H9 (cell line): Measurements from ENCODE around the gene CCDC92B. TPM values are rescaled to one million over a fixed set of nuclear protein-coding genes. Genes with fewer than 3 reads are reported as not detected.
A peak's percentile ranks its signal among the peaks of the same experiment; 100 is the strongest.

Experiments
- DNase-seq: peaks from one replicate; pipeline ENCODE4 v3.0.0-alpha.2; 2017
- H2AFZ ChIP-seq: one replicate; pipeline ENCODE4 v1.6.1; 2013; ENCODE audit warnings: mild to moderate bottlenecking, low read length, control low read depth, moderate library complexity
- H2AK5ac ChIP-seq: 2 replicates; pipeline ENCODE4 v1.6.1; 2013; ENCODE audit warnings: low read length, control low read depth, mixed read lengths; ENCODE audit not compliant: insufficient read length
- H2BK120ac ChIP-seq: one replicate; pipeline ENCODE4 v1.6.1; 2013; ENCODE audit warnings: low read depth, mild to moderate bottlenecking, low read length, control low read depth, inconsistent platforms; ENCODE audit not compliant: poor library complexity, severe bottlenecking
- H2BK12ac ChIP-seq: 2 replicates; pipeline ENCODE4 v1.6.1; 2013; ENCODE audit warnings: low read length, control low read depth, mixed read lengths, low read depth; ENCODE audit not compliant: insufficient read length
- H2BK15ac ChIP-seq: 2 replicates; pipeline ENCODE4 v1.6.1; 2013; ENCODE audit warnings: low read depth, low read length, control low read depth
- H2BK20ac ChIP-seq: one replicate; pipeline ENCODE4 v1.6.1; 2013; ENCODE audit warnings: low read depth, mild to moderate bottlenecking, low read length, control low read depth, inconsistent platforms; ENCODE audit not compliant: poor library complexity, severe bottlenecking
- H2BK5ac ChIP-seq: 2 replicates; pipeline ENCODE4 v1.6.1; 2013; ENCODE audit warnings: low read length, control low read depth, mixed read lengths; ENCODE audit not compliant: insufficient read length
- H3K14ac ChIP-seq: 2 replicates; pipeline ENCODE4 v1.6.1; 2013; ENCODE audit warnings: low read length, control low read depth; ENCODE audit not compliant: insufficient read depth
- H3K18ac ChIP-seq: 2 replicates; pipeline ENCODE4 v1.6.1; 2013; ENCODE audit warnings: low read depth, mild to moderate bottlenecking, mixed read lengths, low read length, control low read depth; ENCODE audit not compliant: insufficient read length
- H3K23ac ChIP-seq: 2 replicates; pipeline ENCODE4 v1.6.1; 2013; ENCODE audit warnings: low read length, control low read depth, mixed read lengths, low read depth; ENCODE audit not compliant: insufficient read length
- H3K23me2 ChIP-seq: 2 replicates; pipeline ENCODE4 v1.6.1; 2013; ENCODE audit warnings: low read depth, mild to moderate bottlenecking, mixed read lengths, low read length, control low read depth; ENCODE audit not compliant: insufficient read length, poor library complexity, severe bottlenecking
- H3K27ac ChIP-seq: 2 replicates; pipeline ENCODE4 v1.5.1; 2013; ENCODE audit warnings: low read length, control low read depth, mixed read lengths, low read depth; ENCODE audit not compliant: insufficient read length
- H3K27me3 ChIP-seq: 2 replicates; pipeline ENCODE4 v1.6.1; 2013; ENCODE audit warnings: low read length, control low read depth, inconsistent platforms; ENCODE audit not compliant: insufficient read depth
- H3K4ac ChIP-seq: 2 replicates; pipeline ENCODE4 v1.6.1; 2013; ENCODE audit warnings: low read depth, mild to moderate bottlenecking, control low read depth, inconsistent platforms, low read length, moderate library complexity
- H3K4me1 ChIP-seq: 2 replicates; pipeline ENCODE4 v1.6.1; 2013; ENCODE audit warnings: low read length, control low read depth, inconsistent platforms; ENCODE audit not compliant: insufficient read depth
- H3K4me2 ChIP-seq: 2 replicates; pipeline ENCODE4 v1.6.1; 2013; ENCODE audit warnings: low read length, control low read depth, mixed read lengths; ENCODE audit not compliant: insufficient read length, insufficient read depth
- H3K56ac ChIP-seq: 2 replicates; pipeline ENCODE4 v1.6.1; 2013; ENCODE audit warnings: low read depth, mild to moderate bottlenecking, mixed read lengths, low read length, control low read depth; ENCODE audit not compliant: insufficient read length
- H3K79me1 ChIP-seq: 2 replicates; pipeline ENCODE4 v1.6.1; 2013; ENCODE audit warnings: low read depth, mild to moderate bottlenecking, moderate library complexity, low read length, control low read depth, inconsistent platforms; ENCODE audit not compliant: insufficient read depth, poor library complexity, severe bottlenecking
- H3K79me2 ChIP-seq: 2 replicates; pipeline ENCODE4 v1.6.1; 2013; ENCODE audit warnings: low read length, control low read depth, inconsistent platforms; ENCODE audit not compliant: insufficient read depth
- H3K9ac ChIP-seq: 2 replicates; pipeline ENCODE4 v1.6.1; 2013; ENCODE audit warnings: low read length, control low read depth, mixed read lengths; ENCODE audit not compliant: insufficient read length; ENCODE audit errors: extremely low read depth
- H3K9me3 ChIP-seq: one replicate; pipeline ENCODE4 v1.6.1; 2013; ENCODE audit warnings: low read depth, low read length, inconsistent platforms; ENCODE audit not compliant: control insufficient read depth
- H3T11ph ChIP-seq: one replicate; pipeline ENCODE4 v1.6.1; 2013; ENCODE audit warnings: mild to moderate bottlenecking, low read length, control low read depth, inconsistent platforms
- H4K20me1 ChIP-seq: one replicate; pipeline ENCODE4 v1.6.1; 2013; ENCODE audit not compliant: control insufficient read depth, insufficient read length, insufficient read depth
- H4K5ac ChIP-seq: 2 replicates; pipeline ENCODE4 v1.6.1; 2013; ENCODE audit warnings: low read depth, mild to moderate bottlenecking, mixed read lengths, low read length, control low read depth; ENCODE audit not compliant: insufficient read length
- H4K8ac ChIP-seq: replicated peaks from 2 replicates; pipeline ENCODE4 v1.6.1; 2013; ENCODE audit warnings: low read length, control low read depth, mixed read lengths, low read depth; ENCODE audit not compliant: insufficient read length
- H4K91ac ChIP-seq: 2 replicates; pipeline ENCODE4 v1.6.1; 2013; ENCODE audit warnings: low read depth, mild to moderate bottlenecking, moderate library complexity, mixed read lengths, low read length, control low read depth; ENCODE audit not compliant: insufficient read length
- H3K27ac Mint-ChIP-seq, 3 experiments: 2 replicates in 2 of 3; 3 replicates in 1 of 3; pipeline ENCODE4 v1.8.0; 2020 to 2021; ENCODE audit warnings: mixed read lengths in 3 of 3, mild to moderate bottlenecking in 1 of 3, moderate library complexity in 1 of 3
- H3K27me3 Mint-ChIP-seq: 2 replicates; pipeline ENCODE4 v1.8.0; 2021; ENCODE audit warnings: low read depth, mild to moderate bottlenecking, moderate library complexity, mixed read lengths
- H3K36me3 Mint-ChIP-seq, 3 experiments: 2 replicates in 2 of 3; 3 replicates in 1 of 3; pipeline ENCODE4 v1.8.0; 2020 to 2021; ENCODE audit warnings: low read depth in 3 of 3, mixed read lengths in 3 of 3; ENCODE audit not compliant: insufficient read depth in 1 of 3
- H3K4me1 Mint-ChIP-seq, 2 experiments: 2 replicates each; pipeline ENCODE4 v1.8.0; 2020; ENCODE audit warnings: mixed read lengths in 2 of 2
- H3K4me3 Mint-ChIP-seq, 2 experiments: 2 replicates in 1 of 2; 3 replicates in 1 of 2; pipeline ENCODE4 v1.8.0; 2020 to 2021; ENCODE audit warnings: mild to moderate bottlenecking in 2 of 2, mixed read lengths in 2 of 2, moderate library complexity in 1 of 2
- H3K9me3 Mint-ChIP-seq, 2 experiments: 2 replicates in 1 of 2; 3 replicates in 1 of 2; pipeline ENCODE4 v1.8.0; 2020; ENCODE audit warnings: mild to moderate bottlenecking in 2 of 2, mixed read lengths in 2 of 2, moderate library complexity in 1 of 2
- WGBS: extraction: QIAGEN DNeasy Blood & Tissue Kit; methylation state at CpG from one replicate; pipeline ENCODE4 v1.1.7; 2013; ENCODE audit warnings: missing lambda C conversion rate, low lambda C conversion rate, mixed read lengths; ENCODE audit not compliant: insufficient read length; ENCODE audit errors: extremely low coverage; 5-methylcytosine and 5-hydroxymethylcytosine counted together
- total RNA-seq: library from RNA; stranded (reverse); gene quantifications from 2 replicates; pipeline ENCODE4 v1.2.1, GENCODE V29; 2021
- TF ChIP-seq, protein P1 (sequence below): fragments of 200-600 bp; sonication (generic); conservative IDR thresholded peaks from 3 replicates; pipeline ENCODE4 v1.8.0; 2021; ENCODE audit warnings: antibody characterized with exemption, mild to moderate bottlenecking

CCDC92B gene
- total RNA-seq, 1 experiment from 2014 or later: 8.0 TPM

DNA sequence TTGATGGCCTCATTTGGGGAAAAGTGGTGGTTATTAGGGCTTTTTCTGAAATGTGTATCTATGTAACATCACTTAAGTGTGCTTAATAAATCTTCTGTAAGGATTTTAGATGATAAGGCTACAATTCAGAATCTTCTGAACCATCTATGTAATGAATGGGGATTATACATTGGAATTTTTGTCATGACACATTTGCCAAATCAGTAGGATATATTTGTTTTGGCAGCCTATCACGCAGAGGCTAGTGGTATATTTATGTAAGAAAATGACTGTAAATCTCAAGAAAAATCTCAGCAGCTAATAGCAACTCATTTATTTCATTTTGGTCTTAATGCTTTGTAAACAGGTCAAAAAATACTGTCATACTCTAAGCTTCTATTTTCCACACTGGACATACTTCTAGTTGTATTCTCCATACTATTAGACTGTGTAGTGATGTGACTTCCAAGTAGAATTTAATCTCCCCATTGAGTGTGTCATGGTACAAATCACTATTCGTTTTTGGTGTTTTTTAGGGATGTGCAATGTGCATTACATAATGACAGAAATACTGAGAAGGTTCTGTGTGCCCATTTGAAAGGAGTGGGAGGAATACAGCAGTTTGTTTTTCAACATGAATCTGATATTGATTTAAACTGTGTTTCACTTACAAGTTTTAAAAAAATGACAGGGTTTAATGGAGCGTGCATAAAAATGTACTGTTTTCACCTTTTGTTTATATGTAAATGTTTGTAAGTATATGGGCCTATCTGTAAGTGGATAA is 67.1 kb downstream of the CCDC92B start:
- peaks cover 16 to 63% (median 46%) of the 10 kb centered on the region in 3 experiments; a peak in 6 of 7 replicates for H3K36me3 Mint-ChIP-seq
- H3K27ac Mint-ChIP-seq: 0 out of 7 replicates have a peak overlapping the region, but pooled peaks of 1 of the 3 experiments have one; percentile 41
- DNase-seq: no peak

More for the DNA sequence above, 67.1 kb downstream of the CCDC92B start:
- Histone ChIP-seq H2BK120ac (no peak overlapping the region), H3K9me3 (no peaks in the 10 kb centered on the region), H3K79me1 (no peaks in the 10 kb centered on the region), H3K4ac (no peak overlapping the region), H2BK12ac (no peak overlapping the region), H3K23me2 (no peaks in the 10 kb centered on the region), H3K79me2 (no peaks in the 10 kb centered on the region; the same call in 1 of the 2 replicates), H4K91ac (no peak overlapping the region), H3K4me2 (no peak overlapping the region), H3K18ac (no peak overlapping the region), H4K8ac (no peak overlapping the region), H2AFZ (no peak overlapping the region), H4K5ac (no peak overlapping the region), H4K20me1 (no peaks in the 10 kb centered on the region), H3K56ac (no peak overlapping the region), H3K4me1 (no peaks in the 10 kb centered on the region), H3K9ac (no peak overlapping the region), H2BK20ac (no peak overlapping the region), H3K23ac (no peak overlapping the region), H2BK5ac (no peak overlapping the region), H3K27ac (no peak overlapping the region), H3K14ac (no peak overlapping the region), H3T11ph (no peak overlapping the region), H3K27me3 (no peaks in the 10 kb centered on the region), H2AK5ac (no peak overlapping the region), H2BK15ac (no peak overlapping the region)
- Mint-ChIP-seq H3K4me1 (peaks cover 4 to 13% of the 10 kb centered on the region in 2 experiments; a peak in 2 of 4 replicates), H3K9me3 (no peaks in the 10 kb centered on the region), H3K4me3 (no peak overlapping the region), H3K27me3 (no peaks in the 10 kb centered on the region)
- no CpG with 5 or more reads among the region's 3 CpGs for WGBS
- TF ChIP-seq, protein P1, sequence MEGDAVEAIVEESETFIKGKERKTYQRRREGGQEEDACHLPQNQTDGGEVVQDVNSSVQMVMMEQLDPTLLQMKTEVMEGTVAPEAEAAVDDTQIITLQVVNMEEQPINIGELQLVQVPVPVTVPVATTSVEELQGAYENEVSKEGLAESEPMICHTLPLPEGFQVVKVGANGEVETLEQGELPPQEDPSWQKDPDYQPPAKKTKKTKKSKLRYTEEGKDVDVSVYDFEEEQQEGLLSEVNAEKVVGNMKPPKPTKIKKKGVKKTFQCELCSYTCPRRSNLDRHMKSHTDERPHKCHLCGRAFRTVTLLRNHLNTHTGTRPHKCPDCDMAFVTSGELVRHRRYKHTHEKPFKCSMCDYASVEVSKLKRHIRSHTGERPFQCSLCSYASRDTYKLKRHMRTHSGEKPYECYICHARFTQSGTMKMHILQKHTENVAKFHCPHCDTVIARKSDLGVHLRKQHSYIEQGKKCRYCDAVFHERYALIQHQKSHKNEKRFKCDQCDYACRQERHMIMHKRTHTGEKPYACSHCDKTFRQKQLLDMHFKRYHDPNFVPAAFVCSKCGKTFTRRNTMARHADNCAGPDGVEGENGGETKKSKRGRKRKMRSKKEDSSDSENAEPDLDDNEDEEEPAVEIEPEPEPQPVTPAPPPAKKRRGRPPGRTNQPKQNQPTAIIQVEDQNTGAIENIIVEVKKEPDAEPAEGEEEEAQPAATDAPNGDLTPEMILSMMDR: no peak
